ENCODE results near the gene PPP1R11.

The PPP1R11 gene

GRCh38 chr6:30096829-30097228 lies 29.8 kb downstream of the PPP1R11 start:
- TF ChIP-seq FOXP2 (optimal IDR thresholded peaks at IDR 0.05; ENCODE audit: borderline replicate concordance, extremely low read depth, extremely low read length, insufficient read depth), result no peak
- TF ChIP-seq TAF1 (IDR thresholded peaks at IDR 0.05; ENCODE audit: borderline replicate concordance, insufficient read depth, low read length), result no peak
- no peak for TF ChIP-seq SIN3A (IDR thresholded peaks at IDR 0.05; ENCODE audit: borderline replicate concordance, insufficient read depth, low read length)
- TF ChIP-seq POLR2AphosphoS5 (IDR thresholded peaks at IDR 0.05; ENCODE audit: low read depth, low read length), result no peak
- no peak for TF ChIP-seq REST (IDR thresholded peaks at IDR 0.05; ENCODE audit: insufficient read depth in 1 of 2, low read depth in 2 of 2, low read length in 2 of 2)

GRCh38 chr6:30097902-30098768 lies 31.1 kb downstream of the PPP1R11 start:
- TF ChIP-seq FOXP2 (optimal IDR thresholded peaks at IDR 0.05; ENCODE audit: borderline replicate concordance, extremely low read depth, extremely low read length, insufficient read depth) (no peak), POLR2AphosphoS5 (IDR thresholded peaks at IDR 0.05; ENCODE audit: low read depth, low read length) (no peak), SIN3A (IDR thresholded peaks at IDR 0.05; ENCODE audit: borderline replicate concordance, insufficient read depth, low read length) (no peak), TAF1 (IDR thresholded peaks at IDR 0.05; ENCODE audit: borderline replicate concordance, insufficient read depth, low read length) (no peak), REST (IDR thresholded peaks at IDR 0.05; ENCODE audit: insufficient read depth in 1 of 2, low read depth in 2 of 2, low read length in 2 of 2) (no peak)

- TF ChIP-seq POLR2AphosphoS5 (IDR thresholded peaks at IDR 0.05; ENCODE audit: low read depth, low read length) (no peak), SIN3A (IDR thresholded peaks at IDR 0.05; ENCODE audit: borderline replicate concordance, insufficient read depth, low read length) (no peak), REST (IDR thresholded peaks at IDR 0.05; ENCODE audit: insufficient read depth in 1 of 2, low read depth in 2 of 2, low read length in 2 of 2) (no peak), FOXP2 (optimal IDR thresholded peaks at IDR 0.05; ENCODE audit: borderline replicate concordance, extremely low read depth, extremely low read length, insufficient read depth) (no peak), TAF1 (IDR thresholded peaks at IDR 0.05; ENCODE audit: borderline replicate concordance, insufficient read depth, low read length) (no peak)
Observed at GRCh38 chr6:30100154-30100553, 33.2 kb downstream of the PPP1R11 start.

GRCh38 chr6:30100585-30101443 lies 33.8 kb downstream of the PPP1R11 start:
- no peak for TF ChIP-seq SIN3A (IDR thresholded peaks at IDR 0.05; ENCODE audit: borderline replicate concordance, insufficient read depth, low read length)
- TF ChIP-seq FOXP2 (optimal IDR thresholded peaks at IDR 0.05; ENCODE audit: borderline replicate concordance, extremely low read depth, extremely low read length, insufficient read depth), result no peak
- TF ChIP-seq POLR2AphosphoS5 (IDR thresholded peaks at IDR 0.05; ENCODE audit: low read depth, low read length), result no peak
- TF ChIP-seq REST (IDR thresholded peaks at IDR 0.05; ENCODE audit: insufficient read depth in 1 of 2, low read depth in 2 of 2, low read length in 2 of 2), result no peak
- no peak for TF ChIP-seq TAF1 (IDR thresholded peaks at IDR 0.05; ENCODE audit: borderline replicate concordance, insufficient read depth, low read length)

Data from PFSK-1 (cell line).